H9 (cell line): ENCODE measurements around the gene XYLB. TPM values are rescaled to one million over a fixed set of nuclear protein-coding genes. Genes with fewer than 3 reads are reported as not detected.

Experiments
- DNase-seq: peaks from one replicate; pipeline ENCODE4 v3.0.0-alpha.2; 2017
- H2AFZ ChIP-seq: one replicate; pipeline ENCODE4 v1.6.1; 2013; ENCODE audit warnings: mild to moderate bottlenecking, low read length, control low read depth, moderate library complexity
- H2AK5ac ChIP-seq: 2 replicates; pipeline ENCODE4 v1.6.1; 2013; ENCODE audit warnings: low read length, control low read depth, mixed read lengths; ENCODE audit not compliant: insufficient read length
- H2BK120ac ChIP-seq: one replicate; pipeline ENCODE4 v1.6.1; 2013; ENCODE audit warnings: low read depth, mild to moderate bottlenecking, low read length, control low read depth, inconsistent platforms; ENCODE audit not compliant: poor library complexity, severe bottlenecking
- H2BK12ac ChIP-seq: 2 replicates; pipeline ENCODE4 v1.6.1; 2013; ENCODE audit warnings: low read length, control low read depth, mixed read lengths, low read depth; ENCODE audit not compliant: insufficient read length
- H2BK15ac ChIP-seq: 2 replicates; pipeline ENCODE4 v1.6.1; 2013; ENCODE audit warnings: low read depth, low read length, control low read depth
- H2BK20ac ChIP-seq: one replicate; pipeline ENCODE4 v1.6.1; 2013; ENCODE audit warnings: low read depth, mild to moderate bottlenecking, low read length, control low read depth, inconsistent platforms; ENCODE audit not compliant: poor library complexity, severe bottlenecking
- H2BK5ac ChIP-seq: 2 replicates; pipeline ENCODE4 v1.6.1; 2013; ENCODE audit warnings: low read length, control low read depth, mixed read lengths; ENCODE audit not compliant: insufficient read length
- H3K14ac ChIP-seq: 2 replicates; pipeline ENCODE4 v1.6.1; 2013; ENCODE audit warnings: low read length, control low read depth; ENCODE audit not compliant: insufficient read depth
- H3K18ac ChIP-seq: 2 replicates; pipeline ENCODE4 v1.6.1; 2013; ENCODE audit warnings: low read depth, mild to moderate bottlenecking, mixed read lengths, low read length, control low read depth; ENCODE audit not compliant: insufficient read length
- H3K23ac ChIP-seq: 2 replicates; pipeline ENCODE4 v1.6.1; 2013; ENCODE audit warnings: low read length, control low read depth, mixed read lengths, low read depth; ENCODE audit not compliant: insufficient read length
- H3K23me2 ChIP-seq: 2 replicates; pipeline ENCODE4 v1.6.1; 2013; ENCODE audit warnings: low read depth, mild to moderate bottlenecking, mixed read lengths, low read length, control low read depth; ENCODE audit not compliant: insufficient read length, poor library complexity, severe bottlenecking
- H3K27ac ChIP-seq: 2 replicates; pipeline ENCODE4 v1.5.1; 2013; ENCODE audit warnings: low read length, control low read depth, mixed read lengths, low read depth; ENCODE audit not compliant: insufficient read length
- H3K27me3 ChIP-seq: 2 replicates; pipeline ENCODE4 v1.6.1; 2013; ENCODE audit warnings: low read length, control low read depth, inconsistent platforms; ENCODE audit not compliant: insufficient read depth
- H3K4ac ChIP-seq: 2 replicates; pipeline ENCODE4 v1.6.1; 2013; ENCODE audit warnings: low read depth, mild to moderate bottlenecking, control low read depth, inconsistent platforms, low read length, moderate library complexity
- H3K4me1 ChIP-seq: 2 replicates; pipeline ENCODE4 v1.6.1; 2013; ENCODE audit warnings: low read length, control low read depth, inconsistent platforms; ENCODE audit not compliant: insufficient read depth
- H3K4me2 ChIP-seq: 2 replicates; pipeline ENCODE4 v1.6.1; 2013; ENCODE audit warnings: low read length, control low read depth, mixed read lengths; ENCODE audit not compliant: insufficient read length, insufficient read depth
- H3K56ac ChIP-seq: 2 replicates; pipeline ENCODE4 v1.6.1; 2013; ENCODE audit warnings: low read depth, mild to moderate bottlenecking, mixed read lengths, low read length, control low read depth; ENCODE audit not compliant: insufficient read length
- H3K79me1 ChIP-seq: 2 replicates; pipeline ENCODE4 v1.6.1; 2013; ENCODE audit warnings: low read depth, mild to moderate bottlenecking, moderate library complexity, low read length, control low read depth, inconsistent platforms; ENCODE audit not compliant: insufficient read depth, poor library complexity, severe bottlenecking
- H3K79me2 ChIP-seq: 2 replicates; pipeline ENCODE4 v1.6.1; 2013; ENCODE audit warnings: low read length, control low read depth, inconsistent platforms; ENCODE audit not compliant: insufficient read depth
- H3K9ac ChIP-seq: 2 replicates; pipeline ENCODE4 v1.6.1; 2013; ENCODE audit warnings: low read length, control low read depth, mixed read lengths; ENCODE audit not compliant: insufficient read length; ENCODE audit errors: extremely low read depth
- H3K9me3 ChIP-seq: one replicate; pipeline ENCODE4 v1.6.1; 2013; ENCODE audit warnings: low read depth, low read length, inconsistent platforms; ENCODE audit not compliant: control insufficient read depth
- H3T11ph ChIP-seq: one replicate; pipeline ENCODE4 v1.6.1; 2013; ENCODE audit warnings: mild to moderate bottlenecking, low read length, control low read depth, inconsistent platforms
- H4K20me1 ChIP-seq: one replicate; pipeline ENCODE4 v1.6.1; 2013; ENCODE audit not compliant: control insufficient read depth, insufficient read length, insufficient read depth
- H4K5ac ChIP-seq: 2 replicates; pipeline ENCODE4 v1.6.1; 2013; ENCODE audit warnings: low read depth, mild to moderate bottlenecking, mixed read lengths, low read length, control low read depth; ENCODE audit not compliant: insufficient read length
- H4K8ac ChIP-seq: replicated peaks from 2 replicates; pipeline ENCODE4 v1.6.1; 2013; ENCODE audit warnings: low read length, control low read depth, mixed read lengths, low read depth; ENCODE audit not compliant: insufficient read length
- H4K91ac ChIP-seq: 2 replicates; pipeline ENCODE4 v1.6.1; 2013; ENCODE audit warnings: low read depth, mild to moderate bottlenecking, moderate library complexity, mixed read lengths, low read length, control low read depth; ENCODE audit not compliant: insufficient read length
- H3K27ac Mint-ChIP-seq, 3 experiments: 2 replicates in 2 of 3; 3 replicates in 1 of 3; pipeline ENCODE4 v1.8.0; 2020 to 2021; ENCODE audit warnings: mixed read lengths in 3 of 3, mild to moderate bottlenecking in 1 of 3, moderate library complexity in 1 of 3
- H3K27me3 Mint-ChIP-seq: 2 replicates; pipeline ENCODE4 v1.8.0; 2021; ENCODE audit warnings: low read depth, mild to moderate bottlenecking, moderate library complexity, mixed read lengths
- H3K36me3 Mint-ChIP-seq, 3 experiments: 2 replicates in 2 of 3; 3 replicates in 1 of 3; pipeline ENCODE4 v1.8.0; 2020 to 2021; ENCODE audit warnings: low read depth in 3 of 3, mixed read lengths in 3 of 3; ENCODE audit not compliant: insufficient read depth in 1 of 3
- H3K4me1 Mint-ChIP-seq, 2 experiments: 2 replicates each; pipeline ENCODE4 v1.8.0; 2020; ENCODE audit warnings: mixed read lengths in 2 of 2
- H3K4me3 Mint-ChIP-seq, 2 experiments: 2 replicates in 1 of 2; 3 replicates in 1 of 2; pipeline ENCODE4 v1.8.0; 2020 to 2021; ENCODE audit warnings: mild to moderate bottlenecking in 2 of 2, mixed read lengths in 2 of 2, moderate library complexity in 1 of 2
- H3K9me3 Mint-ChIP-seq, 2 experiments: 2 replicates in 1 of 2; 3 replicates in 1 of 2; pipeline ENCODE4 v1.8.0; 2020; ENCODE audit warnings: mild to moderate bottlenecking in 2 of 2, mixed read lengths in 2 of 2, moderate library complexity in 1 of 2
- WGBS: extraction: QIAGEN DNeasy Blood & Tissue Kit; methylation state at CpG from one replicate; pipeline ENCODE4 v1.1.7; 2013; ENCODE audit warnings: missing lambda C conversion rate, low lambda C conversion rate, mixed read lengths; ENCODE audit not compliant: insufficient read length; ENCODE audit errors: extremely low coverage; 5-methylcytosine and 5-hydroxymethylcytosine counted together
- total RNA-seq: library from RNA; stranded (reverse); gene quantifications from 2 replicates; pipeline ENCODE4 v1.2.1, GENCODE V29; 2021
- TF ChIP-seq, protein P1 (sequence below): fragments of 200-600 bp; sonication (generic); conservative IDR thresholded peaks from 3 replicates; pipeline ENCODE4 v1.8.0; 2021; ENCODE audit warnings: antibody characterized with exemption, mild to moderate bottlenecking

The XYLB gene
- total RNA-seq, 1 experiment from 2014 or later, result 2.6 TPM

- H3K27me3 Mint-ChIP-seq, result no peaks in the 10 kb centered on the region
- Histone ChIP-seq H3K4me1 (no peaks in the 10 kb centered on the region), H2BK20ac (no peak overlapping the region), H3K27ac (no peak overlapping the region), H4K20me1 (no peaks in the 10 kb centered on the region), H3K14ac (no peak overlapping the region), H3K79me2 (no peaks in the 10 kb centered on the region), H2BK12ac (no peak overlapping the region), H3T11ph (no peak overlapping the region), H3K23me2 (no peaks in the 10 kb centered on the region), H3K79me1 (no peaks in the 10 kb centered on the region), H3K23ac (no peak overlapping the region), H3K9me3 (no peaks in the 10 kb centered on the region), H3K18ac (no peak overlapping the region), H3K4me2 (no peak overlapping the region), H3K56ac (no peak overlapping the region), H3K4ac (no peak overlapping the region), H2BK15ac (no peak overlapping the region), H4K5ac (no peak overlapping the region), H3K9ac (no peak overlapping the region), H2BK5ac (no peak overlapping the region), H2AK5ac (no peak overlapping the region), H4K91ac (no peak overlapping the region), H2BK120ac (no peak overlapping the region), H4K8ac (no peak overlapping the region), H2AFZ (no peak overlapping the region), H3K27me3 (no peaks in the 10 kb centered on the region)
- TF ChIP-seq, protein P1, sequence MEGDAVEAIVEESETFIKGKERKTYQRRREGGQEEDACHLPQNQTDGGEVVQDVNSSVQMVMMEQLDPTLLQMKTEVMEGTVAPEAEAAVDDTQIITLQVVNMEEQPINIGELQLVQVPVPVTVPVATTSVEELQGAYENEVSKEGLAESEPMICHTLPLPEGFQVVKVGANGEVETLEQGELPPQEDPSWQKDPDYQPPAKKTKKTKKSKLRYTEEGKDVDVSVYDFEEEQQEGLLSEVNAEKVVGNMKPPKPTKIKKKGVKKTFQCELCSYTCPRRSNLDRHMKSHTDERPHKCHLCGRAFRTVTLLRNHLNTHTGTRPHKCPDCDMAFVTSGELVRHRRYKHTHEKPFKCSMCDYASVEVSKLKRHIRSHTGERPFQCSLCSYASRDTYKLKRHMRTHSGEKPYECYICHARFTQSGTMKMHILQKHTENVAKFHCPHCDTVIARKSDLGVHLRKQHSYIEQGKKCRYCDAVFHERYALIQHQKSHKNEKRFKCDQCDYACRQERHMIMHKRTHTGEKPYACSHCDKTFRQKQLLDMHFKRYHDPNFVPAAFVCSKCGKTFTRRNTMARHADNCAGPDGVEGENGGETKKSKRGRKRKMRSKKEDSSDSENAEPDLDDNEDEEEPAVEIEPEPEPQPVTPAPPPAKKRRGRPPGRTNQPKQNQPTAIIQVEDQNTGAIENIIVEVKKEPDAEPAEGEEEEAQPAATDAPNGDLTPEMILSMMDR, result no peak
- no peaks in the 10 kb centered on the region; a peak in 1 of 4 replicates for H3K4me1 Mint-ChIP-seq
- no peak for DNase-seq
- peaks cover 0 to 6% of the 10 kb centered on the region in 2 experiments; a peak in 1 of 5 replicates for H3K9me3 Mint-ChIP-seq
- WGBS, result no CpG with 5 or more reads among the region's 5 CpGs
- H3K27ac Mint-ChIP-seq, result no peak overlapping the region
- H3K36me3 Mint-ChIP-seq, result peaks cover 7 to 37% (median 20%) of the 10 kb centered on the region in 3 experiments
- H3K4me3 Mint-ChIP-seq, result no peak overlapping the region
These were observed 50.3 kb downstream of the XYLB start for GRCh38 chr3:38396861-38397260.
